Ishikawa (cell line): ENCODE results near the gene MAP7D1.

ENCODE experiments used
- CEBPB ChIP-seq: IDR thresholded peaks from 2 replicates; pipeline ENCODE4 v1.6.1; 2012
- CREB1 ChIP-seq: IDR thresholded peaks from 2 replicates; pipeline ENCODE4 v1.6.1; 2012; ENCODE audit warnings: low read depth
- EGR1 ChIP-seq: IDR thresholded peaks from 2 replicates; pipeline ENCODE4 v1.6.1; 2012
- EP300 ChIP-seq: IDR thresholded peaks from 2 replicates; pipeline ENCODE4 v1.6.1; 2012; ENCODE audit warnings: borderline replicate concordance
- FOXM1 ChIP-seq: IDR thresholded peaks from 2 replicates; pipeline ENCODE4 v1.6.1; 2012; ENCODE audit warnings: low read depth, borderline replicate concordance
- NFIC ChIP-seq: IDR thresholded peaks from 2 replicates; pipeline ENCODE4 v1.6.1; 2012
- RAD21 ChIP-seq: IDR thresholded peaks from 2 replicates; pipeline ENCODE4 v1.6.1; 2012; ENCODE audit warnings: low read depth
- TAF1 ChIP-seq: IDR thresholded peaks from 2 replicates; pipeline ENCODE4 v1.6.1; 2012; ENCODE audit warnings: low read depth, mild to moderate bottlenecking
- TEAD4 ChIP-seq: IDR thresholded peaks from 2 replicates; pipeline ENCODE4 v1.6.1; 2012
- ZBTB7A ChIP-seq: IDR thresholded peaks from 2 replicates; pipeline ENCODE4 v1.6.1; 2012; ENCODE audit warnings: low read depth
- TF ChIP-seq, protein P1 (sequence below): IDR thresholded peaks from 2 replicates; pipeline ENCODE4 v1.6.1; 2012; ENCODE audit warnings: low read depth, mild to moderate bottlenecking
- TF ChIP-seq, protein P2 (sequence below): IDR thresholded peaks from 2 replicates; pipeline ENCODE4 v1.6.1; 2012

DNA sequence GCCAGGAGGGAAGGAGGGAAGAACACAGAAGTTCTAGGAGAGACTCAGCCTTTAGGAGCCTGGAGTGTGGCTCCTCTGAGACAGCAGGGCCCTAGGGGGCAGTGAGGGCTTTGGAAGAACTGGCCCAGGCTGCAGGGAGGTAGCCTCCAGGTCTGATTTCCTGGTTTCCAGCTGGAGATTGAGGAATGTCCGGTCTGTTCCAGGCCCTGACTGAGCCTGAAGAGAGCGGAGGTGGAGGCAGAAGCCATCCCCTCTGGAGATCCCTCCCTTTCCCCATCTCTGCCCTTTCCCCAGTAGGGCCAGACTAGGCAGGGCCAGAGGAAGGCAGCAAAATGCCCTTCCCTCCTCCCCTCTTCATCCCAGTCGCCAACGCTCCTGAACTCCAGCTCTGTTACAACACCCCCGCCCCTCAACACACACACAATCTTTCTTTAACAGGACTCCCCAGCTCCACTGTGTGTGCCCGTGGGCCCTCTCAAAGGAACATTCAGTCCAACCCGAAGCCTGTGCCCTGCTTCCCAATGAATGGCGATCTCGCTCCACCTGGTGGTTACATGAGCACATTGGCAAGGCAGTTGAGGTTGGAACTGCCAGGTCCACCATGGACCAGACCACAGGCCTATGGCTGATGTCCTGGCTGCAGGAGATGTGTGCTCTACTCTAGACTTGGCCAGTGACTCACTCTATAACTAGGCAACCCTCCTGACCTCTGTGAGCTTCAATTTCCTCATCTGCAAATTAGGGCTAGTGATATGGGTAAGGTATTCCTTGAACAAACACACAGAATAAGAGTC, 32.0 kb downstream of the MAP7D1 start:
- no peak for TF ChIP-seq CEBPB
- no peak for TF ChIP-seq EP300
- TF ChIP-seq ZBTB7A = no peak
- no peak for TF ChIP-seq TEAD4
- no peak for TF ChIP-seq NFIC
- TF ChIP-seq, protein P1, sequence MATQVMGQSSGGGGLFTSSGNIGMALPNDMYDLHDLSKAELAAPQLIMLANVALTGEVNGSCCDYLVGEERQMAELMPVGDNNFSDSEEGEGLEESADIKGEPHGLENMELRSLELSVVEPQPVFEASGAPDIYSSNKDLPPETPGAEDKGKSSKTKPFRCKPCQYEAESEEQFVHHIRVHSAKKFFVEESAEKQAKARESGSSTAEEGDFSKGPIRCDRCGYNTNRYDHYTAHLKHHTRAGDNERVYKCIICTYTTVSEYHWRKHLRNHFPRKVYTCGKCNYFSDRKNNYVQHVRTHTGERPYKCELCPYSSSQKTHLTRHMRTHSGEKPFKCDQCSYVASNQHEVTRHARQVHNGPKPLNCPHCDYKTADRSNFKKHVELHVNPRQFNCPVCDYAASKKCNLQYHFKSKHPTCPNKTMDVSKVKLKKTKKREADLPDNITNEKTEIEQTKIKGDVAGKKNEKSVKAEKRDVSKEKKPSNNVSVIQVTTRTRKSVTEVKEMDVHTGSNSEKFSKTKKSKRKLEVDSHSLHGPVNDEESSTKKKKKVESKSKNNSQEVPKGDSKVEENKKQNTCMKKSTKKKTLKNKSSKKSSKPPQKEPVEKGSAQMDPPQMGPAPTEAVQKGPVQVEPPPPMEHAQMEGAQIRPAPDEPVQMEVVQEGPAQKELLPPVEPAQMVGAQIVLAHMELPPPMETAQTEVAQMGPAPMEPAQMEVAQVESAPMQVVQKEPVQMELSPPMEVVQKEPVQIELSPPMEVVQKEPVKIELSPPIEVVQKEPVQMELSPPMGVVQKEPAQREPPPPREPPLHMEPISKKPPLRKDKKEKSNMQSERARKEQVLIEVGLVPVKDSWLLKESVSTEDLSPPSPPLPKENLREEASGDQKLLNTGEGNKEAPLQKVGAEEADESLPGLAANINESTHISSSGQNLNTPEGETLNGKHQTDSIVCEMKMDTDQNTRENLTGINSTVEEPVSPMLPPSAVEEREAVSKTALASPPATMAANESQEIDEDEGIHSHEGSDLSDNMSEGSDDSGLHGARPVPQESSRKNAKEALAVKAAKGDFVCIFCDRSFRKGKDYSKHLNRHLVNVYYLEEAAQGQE = no peak
- TF ChIP-seq EGR1 = no peak
- TF ChIP-seq, protein P2, sequence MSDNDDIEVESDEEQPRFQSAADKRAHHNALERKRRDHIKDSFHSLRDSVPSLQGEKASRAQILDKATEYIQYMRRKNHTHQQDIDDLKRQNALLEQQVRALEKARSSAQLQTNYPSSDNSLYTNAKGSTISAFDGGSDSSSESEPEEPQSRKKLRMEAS = no peak; the same call in 1 of the 2 replicates
- no peak for TF ChIP-seq TAF1
- no peak for TF ChIP-seq FOXM1
- peak; percentile 99 for TF ChIP-seq RAD21
- TF ChIP-seq CREB1 = no peak
